GM12872 (cell line): ENCODE measurements around the gene POC1A.

ENCODE experiments used
- TF ChIP-seq, protein P1 (sequence below): IDR thresholded peaks from 3 replicates; pipeline ENCODE4 v1.5.1; 2011; ENCODE audit warnings: low read depth, mild to moderate bottlenecking, low read length, moderate library complexity; ENCODE audit not compliant: insufficient read depth

The POC1A gene

DNA sequence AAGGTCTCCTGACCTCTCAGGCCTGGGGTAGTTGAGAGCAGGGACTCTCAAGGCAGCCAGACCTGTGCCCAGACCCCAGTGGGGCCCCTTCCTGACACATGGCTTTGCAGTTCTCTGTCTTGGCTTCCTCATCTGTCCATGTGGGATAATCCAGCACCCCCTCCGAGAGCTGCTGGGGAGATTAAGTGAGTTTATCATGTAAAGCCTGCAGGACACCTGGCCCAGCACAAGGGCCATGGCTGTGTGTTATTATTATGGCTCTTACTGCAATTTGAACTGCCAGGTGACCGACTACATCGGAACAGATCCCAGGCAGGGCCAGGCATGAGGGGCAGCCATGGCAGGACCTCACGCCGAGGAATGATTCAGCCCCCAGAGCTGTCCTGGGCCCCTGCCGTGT lies 110.5 kb downstream of the POC1A start:
- TF ChIP-seq, protein P1, sequence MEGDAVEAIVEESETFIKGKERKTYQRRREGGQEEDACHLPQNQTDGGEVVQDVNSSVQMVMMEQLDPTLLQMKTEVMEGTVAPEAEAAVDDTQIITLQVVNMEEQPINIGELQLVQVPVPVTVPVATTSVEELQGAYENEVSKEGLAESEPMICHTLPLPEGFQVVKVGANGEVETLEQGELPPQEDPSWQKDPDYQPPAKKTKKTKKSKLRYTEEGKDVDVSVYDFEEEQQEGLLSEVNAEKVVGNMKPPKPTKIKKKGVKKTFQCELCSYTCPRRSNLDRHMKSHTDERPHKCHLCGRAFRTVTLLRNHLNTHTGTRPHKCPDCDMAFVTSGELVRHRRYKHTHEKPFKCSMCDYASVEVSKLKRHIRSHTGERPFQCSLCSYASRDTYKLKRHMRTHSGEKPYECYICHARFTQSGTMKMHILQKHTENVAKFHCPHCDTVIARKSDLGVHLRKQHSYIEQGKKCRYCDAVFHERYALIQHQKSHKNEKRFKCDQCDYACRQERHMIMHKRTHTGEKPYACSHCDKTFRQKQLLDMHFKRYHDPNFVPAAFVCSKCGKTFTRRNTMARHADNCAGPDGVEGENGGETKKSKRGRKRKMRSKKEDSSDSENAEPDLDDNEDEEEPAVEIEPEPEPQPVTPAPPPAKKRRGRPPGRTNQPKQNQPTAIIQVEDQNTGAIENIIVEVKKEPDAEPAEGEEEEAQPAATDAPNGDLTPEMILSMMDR: no peak

- TF ChIP-seq, protein P1: peak; percentile 31; the same call in 2 of the 3 replicates
Measured at GRCh38 chr3:52041118-52041731, 113.0 kb downstream of the POC1A start.

GRCh38 chr3:52040600-52040999 lies 113.6 kb downstream of the POC1A start:
- TF ChIP-seq, protein P1: no peak

DNA sequence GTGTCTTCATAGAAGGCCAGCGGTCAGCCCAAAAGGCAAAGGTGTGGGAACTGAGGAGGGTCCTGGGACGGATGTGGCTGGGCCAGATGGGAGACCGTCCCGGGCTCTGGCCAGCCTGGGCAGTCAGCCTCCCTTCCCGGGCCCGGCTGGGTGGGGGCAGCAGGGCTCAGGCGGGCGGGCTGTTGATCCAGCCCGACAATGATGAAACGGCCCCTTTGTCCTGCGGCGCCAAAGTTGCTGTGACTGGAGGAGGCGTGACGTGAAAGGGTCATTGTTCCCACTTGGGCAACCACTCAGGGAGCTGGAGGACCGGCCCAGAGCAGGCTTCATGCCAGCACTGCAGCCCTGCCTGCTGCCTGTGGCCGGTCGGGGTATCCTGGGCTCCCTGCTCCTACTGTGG lies 114.4 kb downstream of the POC1A start:
- TF ChIP-seq, protein P1: no peak

DNA sequence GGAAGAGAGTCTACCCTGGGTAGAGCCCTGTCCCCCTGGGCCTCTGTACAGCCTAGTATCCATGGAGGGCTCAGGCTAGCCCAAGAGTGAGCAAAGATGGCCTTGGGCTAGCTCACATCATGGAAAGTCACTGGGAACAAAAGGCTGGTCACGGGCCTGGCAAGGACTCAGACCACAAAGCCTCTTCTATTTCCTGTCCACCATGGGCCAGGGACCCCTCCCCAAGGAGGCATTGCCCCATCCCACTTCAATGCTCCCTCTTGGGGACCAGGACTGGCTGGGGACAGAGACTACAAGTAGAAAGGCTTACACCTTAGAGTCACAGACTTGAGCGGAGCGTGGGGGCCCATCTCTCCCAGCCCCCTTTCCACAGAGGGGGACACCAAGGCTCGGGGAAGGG lies 114.8 kb downstream of the POC1A start:
- TF ChIP-seq, protein P1: no peak

DNA sequence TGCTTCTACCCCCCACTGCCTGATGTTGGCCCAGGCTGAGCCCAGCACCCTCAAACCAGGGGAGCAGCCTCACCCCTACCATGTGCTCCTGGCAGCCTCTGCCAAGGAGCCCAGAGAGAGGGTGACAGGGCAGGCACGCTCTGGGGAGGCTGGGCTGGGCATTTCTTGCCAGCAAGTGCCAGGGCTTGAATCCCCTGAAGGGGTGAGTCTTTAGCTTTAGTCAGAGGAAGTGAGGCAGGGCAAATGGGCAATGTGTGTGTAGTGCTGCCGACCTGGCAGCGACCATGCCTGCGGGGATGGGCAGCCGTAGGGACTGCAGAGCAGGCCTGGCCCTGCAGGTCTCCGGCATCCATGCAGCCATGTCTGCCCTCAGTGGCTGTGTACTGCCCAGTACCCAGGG lies 116.0 kb downstream of the POC1A start:
- TF ChIP-seq, protein P1: no peak

- TF ChIP-seq, protein P1: no peak
Measured at GRCh38 chr3:52037291-52037690, 116.9 kb downstream of the POC1A start.
